Gastrocnemius medialis (tissue), 4 donors: ENCODE data around the gene ANKRD33B.

Source experiments
- CTCF ChIP-seq, 5 experiments: fragments of 450-650 bp in 3 of 5; fragments of 200-600 bp in 2 of 5; sonication (generic) in 2 of 5; IDR thresholded peaks in 4 of 5; conservative IDR thresholded peaks in 1 of 5; 1 replicate in 4 of 5; 2 replicates in 1 of 5; pipeline ENCODE4 v1.5.1; 2016 to 2019; ENCODE audit warnings: antibody characterized with exemption in 5 of 5, mild to moderate bottlenecking in 3 of 5, moderate library complexity in 3 of 5
- POLR2A ChIP-seq, 2 donors: fragments of 450-650 bp; IDR thresholded peaks; one replicate each; pipeline ENCODE4 v1.6.1; 2017; ENCODE audit warnings: antibody characterized with exemption in 2 of 2, mild to moderate bottlenecking in 2 of 2, moderate library complexity in 2 of 2

- no peak for TF ChIP-seq CTCF (IDR thresholded peaks at IDR 0.05 in 4 of 5, conservative IDR thresholded peaks at IDR 0.05 in 1 of 5)
- TF ChIP-seq POLR2A (IDR thresholded peaks at IDR 0.05): no peak
Measured at GRCh38 chr5:10583663-10584572, 20.0 kb downstream of the ANKRD33B start.
